HG02852 (cell line): ENCODE measurements around the gene TLE7.

Experiments used
- ATAC-seq: cut with Tn5 transposase; IDR thresholded peaks from one replicate; pipeline ENCODE4 v1.9.1; 2021; ENCODE audit warnings: mild to moderate bottlenecking, moderate library complexity; ENCODE audit not compliant: unreplicated experiment

Gene TLE7

GRCh38 chr16:71414038-71414437 lies 27.8 kb downstream of the TLE7 start:
- no peak for ATAC-seq

- no peak for ATAC-seq
Measured at GRCh38 chr16:71413341-71413740, 28.5 kb downstream of the TLE7 start.

DNA sequence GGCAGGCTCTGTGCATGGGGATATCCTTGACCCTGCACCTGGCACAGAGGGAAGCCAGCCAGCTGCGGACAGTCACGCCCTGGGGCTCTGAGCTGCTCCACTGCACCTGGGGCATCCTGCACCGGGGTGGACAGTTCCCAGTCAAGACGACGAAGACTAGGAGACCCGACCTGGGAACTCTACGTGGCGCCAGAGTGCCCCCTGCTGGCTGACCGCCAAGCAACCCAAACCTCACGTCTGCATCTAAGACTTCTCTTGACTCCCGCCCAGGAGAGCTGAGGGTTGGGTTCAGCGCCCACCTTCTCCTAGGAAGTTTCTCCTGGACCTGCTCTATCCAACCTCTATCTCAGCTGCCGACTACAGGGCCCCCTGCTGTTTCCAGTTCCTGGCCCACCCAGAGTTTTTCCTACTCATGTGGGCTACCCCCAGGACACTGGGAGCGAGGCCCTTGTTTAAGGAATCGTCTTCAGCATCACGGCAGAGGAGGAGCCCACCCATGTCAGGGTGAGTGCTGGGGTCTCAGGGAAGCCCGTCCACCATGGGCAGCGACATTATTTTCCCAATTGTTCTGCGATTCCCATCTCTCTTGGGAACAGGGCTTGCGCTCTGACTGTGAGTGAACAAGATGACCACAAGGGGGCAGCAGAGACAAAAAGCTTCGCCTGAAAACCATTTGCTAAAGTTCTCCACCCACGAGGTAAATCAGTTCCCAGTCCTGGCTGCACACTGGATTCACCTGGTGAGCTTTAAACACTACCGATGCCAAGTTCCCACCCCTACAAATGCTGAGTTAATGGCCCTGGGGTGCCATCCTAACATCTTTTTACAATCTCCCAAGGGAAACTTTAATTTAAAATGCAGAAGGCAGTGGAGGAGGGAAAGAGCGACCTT lies 29.3 kb downstream of the TLE7 start:
- ATAC-seq, result peak; percentile 55

DNA sequence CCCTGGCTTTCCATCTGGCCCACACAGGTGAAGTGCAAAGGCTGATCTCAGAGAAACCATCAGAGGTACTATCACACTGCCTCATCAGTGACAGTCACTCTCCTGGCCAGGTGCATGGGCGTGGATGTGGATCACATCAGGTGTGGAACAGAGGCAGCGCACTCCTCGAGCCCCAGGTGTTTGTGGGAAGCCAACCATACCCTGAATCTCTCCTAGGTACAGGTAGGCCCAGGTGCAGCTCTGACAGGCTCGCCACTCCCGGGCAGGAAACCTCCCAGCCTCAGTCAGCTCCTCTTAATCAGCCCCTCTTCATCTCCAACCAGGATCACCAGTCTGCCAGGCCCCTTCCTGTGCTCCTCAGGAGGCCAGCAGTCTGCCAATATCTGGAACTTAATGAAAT lies 31.7 kb downstream of the TLE7 start:
- no peak for ATAC-seq

GRCh38 chr16:71409011-71409775 lies 32.7 kb downstream of the TLE7 start:
- no peak for ATAC-seq

GRCh38 chr16:71408536-71408935 lies 33.3 kb downstream of the TLE7 start:
- ATAC-seq, result no peak

- no peak for ATAC-seq
Measured at GRCh38 chr16:71407731-71408130, 34.1 kb downstream of the TLE7 start.

DNA sequence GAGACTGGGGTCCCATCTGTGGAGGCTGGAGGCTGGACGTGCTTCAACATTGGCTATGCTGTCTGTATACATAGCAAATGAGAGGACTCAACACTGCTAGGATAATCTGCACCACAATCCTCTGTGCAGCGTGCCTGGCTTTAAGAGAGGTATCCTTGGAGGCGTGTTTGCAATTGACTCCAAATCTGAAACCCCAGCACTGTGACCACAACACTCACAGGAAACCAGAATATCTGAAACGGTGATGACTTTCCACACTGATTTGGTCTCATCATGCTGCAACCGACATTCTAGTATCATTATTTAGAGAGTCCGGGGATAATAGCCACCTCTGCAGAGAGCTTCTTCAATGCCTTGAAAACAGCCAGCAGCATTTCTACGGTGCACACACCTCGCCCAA lies 35.1 kb downstream of the TLE7 start:
- ATAC-seq, result no peak

GRCh38 chr16:71406316-71406715 lies 35.5 kb downstream of the TLE7 start:
- ATAC-seq, result no peak

- no peak for ATAC-seq
Measured at GRCh38 chr16:71404364-71404763, 37.5 kb downstream of the TLE7 start.

DNA sequence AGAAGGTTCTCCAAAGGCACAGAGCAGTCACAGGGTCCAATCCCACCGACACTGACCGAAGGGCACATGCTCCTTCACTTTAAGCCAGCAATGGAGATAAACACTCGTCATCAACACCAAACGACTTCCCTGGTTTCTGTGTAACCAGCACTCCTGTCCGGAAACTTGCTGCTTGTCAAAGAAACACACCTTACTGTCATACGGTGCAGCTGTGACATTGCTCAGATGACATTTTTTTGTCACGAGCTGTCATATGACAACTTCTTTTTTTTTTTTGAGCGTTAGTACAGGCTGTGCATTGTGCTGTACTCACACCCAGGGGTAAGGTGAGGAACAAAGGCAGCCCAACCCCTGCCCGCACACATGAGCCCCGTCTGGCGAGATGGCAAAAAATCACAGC lies 39.2 kb downstream of the TLE7 start:
- ATAC-seq, result no peak

DNA sequence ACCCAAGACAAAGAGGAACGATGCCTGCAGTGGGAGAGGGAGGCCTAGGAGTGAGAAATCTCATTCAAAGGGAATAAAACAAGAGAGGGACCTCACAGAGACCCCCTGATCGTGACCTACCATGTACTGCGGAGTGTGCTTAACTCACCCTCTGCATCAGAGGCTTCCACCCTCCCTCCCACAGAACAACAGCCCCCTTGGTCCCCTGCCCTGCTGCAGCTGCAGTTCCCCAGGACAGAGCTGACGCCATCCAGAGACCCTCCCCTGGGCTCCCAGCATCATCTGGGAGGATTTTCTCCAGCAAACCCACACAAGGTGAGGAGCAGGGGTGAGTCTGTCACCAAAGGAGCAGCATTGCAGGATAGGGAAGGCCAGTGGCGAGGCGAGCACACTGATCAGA lies 39.8 kb downstream of the TLE7 start:
- ATAC-seq, result no peak

GRCh38 chr16:71399801-71400563 lies 41.9 kb downstream of the TLE7 start:
- ATAC-seq, result no peak

DNA sequence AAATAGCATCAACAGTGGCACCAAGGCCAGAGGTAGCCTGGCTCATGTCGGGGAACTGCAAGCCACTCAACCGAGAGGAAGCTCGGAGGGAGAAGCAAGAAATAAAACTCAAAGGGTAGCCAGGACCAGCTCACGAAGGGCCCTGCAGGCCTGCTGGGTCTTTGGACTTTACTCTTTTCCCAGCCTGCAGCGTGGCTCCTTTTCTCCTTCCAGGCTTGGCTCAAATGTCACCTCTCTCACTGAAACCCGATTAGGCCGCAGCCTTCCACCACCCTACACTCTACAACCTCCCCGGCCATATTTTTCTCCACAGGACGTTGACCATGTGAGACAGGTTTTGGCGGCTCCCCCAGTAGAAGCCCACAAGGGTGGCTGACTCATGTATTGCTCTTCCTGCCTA lies 45.3 kb downstream of the TLE7 start:
- no peak for ATAC-seq

GRCh38 chr16:71389330-71389729 lies 52.5 kb downstream of the TLE7 start:
- ATAC-seq, result no peak

- no peak for ATAC-seq
Measured at GRCh38 chr16:71387045-71387871, 54.6 kb downstream of the TLE7 start.

DNA sequence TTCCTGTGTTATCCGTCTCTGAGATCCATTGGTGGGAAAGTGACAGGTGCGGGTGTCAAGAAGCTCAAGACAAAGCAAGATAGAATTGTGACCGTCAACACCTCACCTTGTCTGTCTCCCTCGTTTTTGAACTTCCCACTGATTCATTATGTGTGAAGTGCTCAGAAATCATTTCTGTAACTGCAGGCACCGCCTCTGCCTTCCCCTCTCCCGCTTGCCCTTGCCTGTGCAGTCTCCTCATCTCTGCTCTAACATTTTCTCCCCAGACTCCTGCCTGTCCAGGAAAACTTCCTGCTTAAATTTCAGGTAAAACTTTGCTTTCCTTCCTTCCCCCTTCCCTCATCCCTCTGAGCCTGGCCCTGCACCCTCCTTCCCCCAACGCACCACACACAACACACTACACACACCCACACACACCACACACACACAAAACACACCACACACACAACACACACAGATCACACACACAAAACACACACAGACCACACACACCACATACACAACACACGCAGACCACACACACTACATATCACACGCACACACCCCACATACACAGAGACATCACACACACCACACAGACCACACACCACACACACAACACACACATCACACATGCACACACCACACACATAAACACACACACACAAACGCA lies 57.7 kb downstream of the TLE7 start:
- no peak for ATAC-seq

GRCh38 chr16:71383054-71383773 lies 58.6 kb downstream of the TLE7 start:
- no peak for ATAC-seq

DNA sequence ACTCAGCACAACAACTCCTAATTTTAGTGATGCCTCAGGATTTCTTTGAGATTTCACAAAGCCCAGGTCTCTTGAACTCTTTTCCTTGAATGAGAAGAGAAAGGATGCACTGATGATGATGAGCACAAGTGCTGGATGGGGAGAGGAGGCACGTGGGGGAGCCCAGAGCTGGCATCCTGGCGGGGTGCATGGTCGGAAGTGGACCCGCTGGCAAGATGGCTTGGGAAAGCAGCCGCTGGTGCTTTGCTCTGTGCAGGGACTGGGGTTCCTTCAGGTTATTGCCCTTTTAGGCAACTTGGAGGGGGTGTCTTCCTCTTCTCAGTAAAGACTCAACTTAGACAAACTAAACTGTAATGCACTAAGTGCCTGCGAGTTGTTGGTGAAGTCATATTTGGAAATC lies 61.0 kb downstream of the TLE7 start:
- ATAC-seq, result no peak
